Liver (tissue), 3 donors: Measurements from ENCODE around the gene MOGAT3.

Source experiments
- SP1 ChIP-seq: IDR thresholded peaks from 2 replicates; pipeline ENCODE4 v1.6.1; 2018; ENCODE audit warnings: antibody characterized with exemption, mild to moderate bottlenecking
- TF ChIP-seq, protein P1 (sequence below): fragments of 150-350 bp; IDR thresholded peaks from 2 replicates; pipeline ENCODE4 v1.5.1; 2017; ENCODE audit warnings: improper control_type of control experiment, low read depth, low read length; ENCODE audit not compliant: missing input control
- TF ChIP-seq, protein P2 (sequence below): IDR thresholded peaks from 2 replicates; pipeline ENCODE4 v1.6.1; 2016; ENCODE audit warnings: antibody characterized with exemption
- donor health status: healthy.
- donor health status: healthy.

DNA sequence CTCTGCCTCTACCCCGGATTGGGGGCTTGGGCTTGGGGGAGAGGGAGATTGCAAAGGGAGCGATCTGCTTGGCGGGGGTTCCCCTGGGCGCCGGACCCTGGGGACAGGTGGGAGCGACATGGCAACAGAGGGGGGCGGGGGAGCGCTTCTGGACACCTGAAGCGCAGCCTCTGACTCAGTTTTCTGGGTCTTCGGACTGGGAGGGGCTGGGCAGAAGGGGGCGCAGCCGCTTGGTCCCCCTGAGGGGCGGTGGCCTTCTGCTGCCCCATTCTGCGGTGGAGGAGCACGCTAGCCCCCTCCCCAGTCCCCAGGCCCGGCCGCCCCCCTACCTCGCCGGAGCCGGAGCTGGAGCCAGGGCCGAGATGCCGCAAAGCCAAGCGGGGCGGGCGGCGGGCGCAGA lies 21.1 kb downstream of the MOGAT3 start:
- TF ChIP-seq, protein P1, sequence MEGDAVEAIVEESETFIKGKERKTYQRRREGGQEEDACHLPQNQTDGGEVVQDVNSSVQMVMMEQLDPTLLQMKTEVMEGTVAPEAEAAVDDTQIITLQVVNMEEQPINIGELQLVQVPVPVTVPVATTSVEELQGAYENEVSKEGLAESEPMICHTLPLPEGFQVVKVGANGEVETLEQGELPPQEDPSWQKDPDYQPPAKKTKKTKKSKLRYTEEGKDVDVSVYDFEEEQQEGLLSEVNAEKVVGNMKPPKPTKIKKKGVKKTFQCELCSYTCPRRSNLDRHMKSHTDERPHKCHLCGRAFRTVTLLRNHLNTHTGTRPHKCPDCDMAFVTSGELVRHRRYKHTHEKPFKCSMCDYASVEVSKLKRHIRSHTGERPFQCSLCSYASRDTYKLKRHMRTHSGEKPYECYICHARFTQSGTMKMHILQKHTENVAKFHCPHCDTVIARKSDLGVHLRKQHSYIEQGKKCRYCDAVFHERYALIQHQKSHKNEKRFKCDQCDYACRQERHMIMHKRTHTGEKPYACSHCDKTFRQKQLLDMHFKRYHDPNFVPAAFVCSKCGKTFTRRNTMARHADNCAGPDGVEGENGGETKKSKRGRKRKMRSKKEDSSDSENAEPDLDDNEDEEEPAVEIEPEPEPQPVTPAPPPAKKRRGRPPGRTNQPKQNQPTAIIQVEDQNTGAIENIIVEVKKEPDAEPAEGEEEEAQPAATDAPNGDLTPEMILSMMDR, result no peak
- TF ChIP-seq SP1, result no peak
- TF ChIP-seq, protein P2, sequence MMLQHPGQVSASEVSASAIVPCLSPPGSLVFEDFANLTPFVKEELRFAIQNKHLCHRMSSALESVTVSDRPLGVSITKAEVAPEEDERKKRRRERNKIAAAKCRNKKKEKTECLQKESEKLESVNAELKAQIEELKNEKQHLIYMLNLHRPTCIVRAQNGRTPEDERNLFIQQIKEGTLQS, result no peak
